A549 (cell line): Measurements from ENCODE around the gene ARMS2. TPM values are rescaled to one million over a fixed set of nuclear protein-coding genes. Genes with fewer than 3 reads are reported as not detected.

Source experiments
- ATAC-seq, 2 experiments: fragments of 200-7000 bp in 1 of 2; fragments of >200 bp in 1 of 2; cut with Nextera tagmentation in 1 of 2; cut with Tn5 transposase in 1 of 2; 3 replicates each; pipeline versions ENCODE4 v1.8.0 to v1.9.1; 2018 to 2020; ENCODE audit warnings: mild to moderate bottlenecking in 1 of 2, moderate library complexity in 1 of 2
- CTCF ChIA-PET: fragments of 300-600 bp; sonication (Branson Sonifier 250); formaldehyde crosslinking; extraction: SDS; loops from one replicate; lab custom pipeline; 2021; ENCODE audit warnings: antibody characterized with exemption, inconsistent platforms; lab: Yijun Ruan, JAX
- POLR2A ChIA-PET: fragments of 350-600 bp; formaldehyde crosslinking; extraction: SDS; loops from one replicate; lab custom pipeline; 2021; ENCODE audit warnings: antibody characterized with exemption, inconsistent platforms; lab: Yijun Ruan, JAX
- DNase-seq, 2 experiments: peaks; one replicate each; pipeline versions ENCODE4 v3.0.0 to v3.0.0-alpha.2; 2011 to 2016; ENCODE audit warnings: low read depth in 1 of 2, low spot score in 1 of 2
- FAIRE-seq: peaks from 2 replicates; lab custom pipeline; 2011; peaks lifted over from hg19 to GRCh38; lab: Jason Lieb, UNC
- H3K27ac ChIP-seq, 2 experiments: fragments of >200 bp; sonication (Bioruptor Twin); formaldehyde crosslinking; 3 replicates each; pipeline ENCODE4 v1.5.1; 2016 to 2017
- H3K4me1 ChIP-seq: fragments of >200 bp; sonication (Bioruptor Twin); formaldehyde crosslinking; 3 replicates; pipeline ENCODE4 v1.6.1; 2016
- H3K4me2 ChIP-seq: fragments of >200 bp; sonication (Bioruptor Twin); formaldehyde crosslinking; 3 replicates; pipeline ENCODE4 v1.6.1; 2016
- H3K4me3 ChIP-seq: fragments of >200 bp; sonication (Bioruptor Twin); formaldehyde crosslinking; 3 replicates; pipeline ENCODE4 v1.5.1; 2016
- H3K9me3 ChIP-seq: fragments of >200 bp; sonication (Bioruptor Twin); formaldehyde crosslinking; 3 replicates; pipeline ENCODE4 v1.6.1; 2016
- CBX2 ChIP-seq: fragments of 200-600 bp; sonication (generic); IDR thresholded peaks from 2 replicates; pipeline ENCODE4 v1.6.1; 2016; ENCODE audit warnings: low read depth, mild to moderate bottlenecking, borderline replicate concordance
- CBX8 ChIP-seq: fragments of 200-600 bp; sonication (generic); IDR thresholded peaks from 2 replicates; pipeline ENCODE4 v1.6.1; 2016
- CEBPB ChIP-seq, 2 experiments: fragments of >200 bp in 1 of 2; sonication (Bioruptor Twin) in 1 of 2; formaldehyde crosslinking in 1 of 2; IDR thresholded peaks; 2 replicates each; pipeline ENCODE4 v1.6.1; 2012 to 2016
- CHD4 ChIP-seq: fragments of 200-600 bp; sonication (generic); IDR thresholded peaks from 2 replicates; pipeline ENCODE4 v1.6.1; 2016; ENCODE audit warnings: antibody characterized with exemption, mild to moderate bottlenecking, borderline replicate concordance
- CTCF ChIP-seq: fragments of >200 bp; sonication (Bioruptor Twin); formaldehyde crosslinking; IDR thresholded peaks from 3 replicates; pipeline ENCODE4 v1.5.1; 2016
- EHF ChIP-seq: fragments of 250-450 bp; sonication (Bioruptor Pico); IDR thresholded peaks from 2 replicates; pipeline ENCODE4 v1.5.0; 2020; ENCODE audit warnings: mild to moderate bottlenecking
- EHMT2 ChIP-seq: fragments of 200-600 bp; sonication (generic); IDR thresholded peaks from 2 replicates; pipeline ENCODE4 v1.6.1; 2016; ENCODE audit warnings: antibody characterized with exemption, low read depth, mild to moderate bottlenecking, moderate library complexity
- ELK1 ChIP-seq: fragments of 150-350 bp; IDR thresholded peaks from 2 replicates; pipeline ENCODE4 v1.6.1; 2014; ENCODE audit warnings: low read depth, mild to moderate bottlenecking, low read length
- HDAC2 ChIP-seq: fragments of 200-600 bp; sonication (generic); IDR thresholded peaks from 2 replicates; pipeline ENCODE4 v1.6.1; 2016
- HOXB13 ChIP-seq: fragments of 250-450 bp; sonication (Bioruptor Pico); IDR thresholded peaks from 2 replicates; pipeline ENCODE4 v1.5.0; 2020; ENCODE audit warnings: low read depth, mild to moderate bottlenecking, moderate library complexity
- JUNB ChIP-seq: fragments of >200 bp; sonication (Bioruptor Twin); formaldehyde crosslinking; IDR thresholded peaks from 2 replicates; pipeline ENCODE4 v1.6.1; 2016
- KDM5A ChIP-seq: fragments of 200-600 bp; sonication (generic); IDR thresholded peaks from 2 replicates; pipeline ENCODE4 v1.6.1; 2016; ENCODE audit warnings: antibody characterized with exemption, mild to moderate bottlenecking
- MAZ ChIP-seq: fragments of 150-350 bp; IDR thresholded peaks from 2 replicates; pipeline ENCODE4 v1.6.1; 2014; ENCODE audit warnings: antibody characterized with exemption, low read depth, low read length, borderline replicate concordance
- NFE2L2 ChIP-seq: fragments of 150-350 bp; conservative IDR thresholded peaks from 2 replicates; pipeline ENCODE4 v1.6.1; 2014; ENCODE audit warnings: low read length
- NR3C1 ChIP-seq: fragments of >200 bp; sonication (Bioruptor Twin); formaldehyde crosslinking; IDR thresholded peaks from 3 replicates; pipeline ENCODE4 v1.6.1; 2017
- PHF8 ChIP-seq: fragments of 200-600 bp; sonication (generic); IDR thresholded peaks from 2 replicates; pipeline ENCODE4 v1.6.1; 2016; ENCODE audit warnings: low read depth, mild to moderate bottlenecking, antibody characterized with exemption, moderate library complexity, borderline replicate concordance
- POLR2A ChIP-seq: IDR thresholded peaks from 2 replicates; pipeline ENCODE4 v1.6.1; 2012; ENCODE audit warnings: mild to moderate bottlenecking, low read length
- POLR2AphosphoS2 ChIP-seq: conservative IDR thresholded peaks from 2 replicates; pipeline ENCODE4 v1.6.1; 2012; ENCODE audit warnings: low read length, improper control_type of control experiment, inconsistent platforms
- SMC3 ChIP-seq: fragments of >200 bp; sonication (Bioruptor Twin); formaldehyde crosslinking; IDR thresholded peaks from 3 replicates; pipeline ENCODE4 v1.6.1; 2018; ENCODE audit warnings: inconsistent platforms
- SREBF2 ChIP-seq: fragments of 450-650 bp; IDR thresholded peaks from 2 replicates; pipeline ENCODE4 v1.6.1; 2014; ENCODE audit warnings: mild to moderate bottlenecking, moderate library complexity
- TP53 ChIP-seq: fragments of 250-450 bp; sonication (Bioruptor Pico); IDR thresholded peaks from 2 replicates; pipeline ENCODE4 v1.5.0; 2021; ENCODE audit warnings: mild to moderate bottlenecking, moderate library complexity
- USF2 ChIP-seq: fragments of 450-650 bp; IDR thresholded peaks from 2 replicates; pipeline ENCODE4 v1.6.1; 2014; ENCODE audit warnings: antibody characterized with exemption
- ZC3H11A ChIP-seq: fragments of 450-650 bp; IDR thresholded peaks from 2 replicates; pipeline ENCODE4 v1.6.1; 2014; ENCODE audit warnings: antibody characterized with exemption, mild to moderate bottlenecking
- WGBS: methylation state at CpG from one replicate; pipeline ENCODE4 v1.1.6; 2017; ENCODE audit errors: missing lambda C conversion rate; 5-methylcytosine and 5-hydroxymethylcytosine counted together
- polyA plus RNA-seq, 4 experiments: library from polyadenylated mRNA; depleted of rRNA in 3 of 4; stranded (reverse); fragments of >200 nt; fragmentation: RNase III in 1 of 4; extraction: RNeasy Plus Mini Kit Qiagen cat#74134 plus additional on column Dnase treatment in 1 of 4; gene quantifications; 2 replicates in 3 of 4; 3 replicates in 1 of 4; pipeline ENCODE4 v1.2.3, GENCODE V29; 2011 to 2017
- TF ChIP-seq, protein P1 (sequence below): IDR thresholded peaks from 2 replicates; pipeline ENCODE4 v1.6.1; 2012
- TF ChIP-seq, protein P2 (sequence below): fragments of >200 bp; sonication (Bioruptor Twin); formaldehyde crosslinking; IDR thresholded peaks from 2 replicates; pipeline ENCODE4 v1.6.1; 2016
- TF ChIP-seq, protein P3 (sequence below): fragments of >200 bp; sonication (Bioruptor Twin); formaldehyde crosslinking; IDR thresholded peaks from 3 replicates; pipeline ENCODE4 v1.6.1; 2016
- TF ChIP-seq, protein P4 (sequence below): fragments of 250-450 bp; sonication (Bioruptor Pico); IDR thresholded peaks from 2 replicates; pipeline ENCODE4 v1.5.0; 2021; ENCODE audit warnings: mild to moderate bottlenecking, moderate library complexity, borderline replicate concordance

ARMS2 gene
- polyA plus RNA-seq, 2 of the 4 experiments (the other 2 are of a cell fraction), result not detected

- TF ChIP-seq, protein P1, sequence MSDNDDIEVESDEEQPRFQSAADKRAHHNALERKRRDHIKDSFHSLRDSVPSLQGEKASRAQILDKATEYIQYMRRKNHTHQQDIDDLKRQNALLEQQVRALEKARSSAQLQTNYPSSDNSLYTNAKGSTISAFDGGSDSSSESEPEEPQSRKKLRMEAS, result no peak
Measured at GRCh38 chr10:122500194-122500593, 45.7 kb downstream of the ARMS2 start (continued).

- no peak for ATAC-seq
- H3K27ac ChIP-seq, result no peak overlapping the region
- H3K4me1 ChIP-seq, result peaks cover 12% of the 10 kb centered on the region
- no peak overlapping the region for H3K4me2 ChIP-seq
- no peak for TF ChIP-seq CBX8
- TF ChIP-seq, protein P2, sequence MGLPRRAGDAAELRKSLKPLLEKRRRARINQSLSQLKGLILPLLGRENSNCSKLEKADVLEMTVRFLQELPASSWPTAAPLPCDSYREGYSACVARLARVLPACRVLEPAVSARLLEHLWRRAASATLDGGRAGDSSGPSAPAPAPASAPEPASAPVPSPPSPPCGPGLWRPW, result no peak
- TF ChIP-seq CTCF, result no peak
- TF ChIP-seq EHF (CRISPR knock-in tag), result no peak
- no peak for TF ChIP-seq USF2
- no peak for TF ChIP-seq POLR2A
- TF ChIP-seq EHMT2, result no peak
- TF ChIP-seq JUNB, result no peak
- TF ChIP-seq, protein P3, sequence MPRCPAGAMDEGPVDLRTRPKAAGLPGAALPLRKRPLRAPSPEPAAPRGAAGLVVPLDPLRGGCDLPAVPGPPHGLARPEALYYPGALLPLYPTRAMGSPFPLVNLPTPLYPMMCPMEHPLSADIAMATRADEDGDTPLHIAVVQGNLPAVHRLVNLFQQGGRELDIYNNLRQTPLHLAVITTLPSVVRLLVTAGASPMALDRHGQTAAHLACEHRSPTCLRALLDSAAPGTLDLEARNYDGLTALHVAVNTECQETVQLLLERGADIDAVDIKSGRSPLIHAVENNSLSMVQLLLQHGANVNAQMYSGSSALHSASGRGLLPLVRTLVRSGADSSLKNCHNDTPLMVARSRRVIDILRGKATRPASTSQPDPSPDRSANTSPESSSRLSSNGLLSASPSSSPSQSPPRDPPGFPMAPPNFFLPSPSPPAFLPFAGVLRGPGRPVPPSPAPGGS, result no peak
- TF ChIP-seq POLR2AphosphoS2, result no peak
- no peak overlapping the region for H3K4me3 ChIP-seq
- ChIA-PET CTCF (interaction anchor here (0.9 to 1.0 kb wide), 2 partner anchors 40 to 65 kb away, joined by 3 to 4 read pairs; no protein-coding TSS in a partner anchor), POLR2A (no interaction called here)
- no peaks in the 10 kb centered on the region for H3K9me3 ChIP-seq
- no peak for DNase-seq
- no peak for FAIRE-seq
- 68% methylated on average over 4 of the region's 6 CpGs for WGBS
Measured at GRCh38 chr10:122500726-122501125, 46.3 kb downstream of the ARMS2 start.

DNA sequence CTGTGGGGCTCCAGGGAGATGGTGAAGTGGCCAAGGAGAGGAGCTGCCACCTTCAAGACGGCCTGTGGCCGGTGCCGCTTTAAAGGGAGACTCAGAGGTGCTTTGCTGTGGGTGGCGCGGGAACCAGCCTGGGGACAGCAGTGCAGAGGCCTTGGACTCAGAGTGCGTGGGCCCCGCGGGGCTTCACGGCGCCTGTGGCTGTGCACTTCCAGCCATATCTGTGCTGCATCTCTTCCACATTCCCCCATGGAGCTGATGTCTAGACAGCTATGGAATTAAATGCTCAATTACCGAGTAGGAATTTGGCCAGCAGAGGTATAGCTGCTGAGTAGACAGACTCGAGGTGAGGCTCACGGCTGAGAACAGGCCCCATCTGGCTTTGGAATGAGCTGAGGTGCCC lies 48.6 kb downstream of the ARMS2 start:
- FAIRE-seq, result no peak
- ChIA-PET POLR2A (no interaction called here), CTCF (interaction anchor here (0.8 to 4.2 kb wide), 8 partner anchors 8 to 160 kb away, joined by 3 to 12 read pairs (median 3); no protein-coding TSS in a partner anchor)
- no peak for DNase-seq
- no peak overlapping the region for H3K27ac ChIP-seq
- H3K4me1 ChIP-seq, result peaks cover 12% of the 10 kb centered on the region
- H3K4me3 ChIP-seq, result no peak overlapping the region
- no peaks in the 10 kb centered on the region for H3K9me3 ChIP-seq
- no peak for ATAC-seq
- 95% methylated on average over 13 of the region's 13 CpGs for WGBS
- TF ChIP-seq CBX2, result no peak
- TF ChIP-seq KDM5A, result no peak
- no peak for TF ChIP-seq NR3C1
- no peak for TF ChIP-seq SREBF2
- no peak for TF ChIP-seq TP53 (CRISPR knock-in tag)
- TF ChIP-seq SMC3, result no peak
- TF ChIP-seq HOXB13, result no peak
- TF ChIP-seq NFE2L2, result no peak
- TF ChIP-seq MAZ, result no peak
- TF ChIP-seq, protein P4, sequence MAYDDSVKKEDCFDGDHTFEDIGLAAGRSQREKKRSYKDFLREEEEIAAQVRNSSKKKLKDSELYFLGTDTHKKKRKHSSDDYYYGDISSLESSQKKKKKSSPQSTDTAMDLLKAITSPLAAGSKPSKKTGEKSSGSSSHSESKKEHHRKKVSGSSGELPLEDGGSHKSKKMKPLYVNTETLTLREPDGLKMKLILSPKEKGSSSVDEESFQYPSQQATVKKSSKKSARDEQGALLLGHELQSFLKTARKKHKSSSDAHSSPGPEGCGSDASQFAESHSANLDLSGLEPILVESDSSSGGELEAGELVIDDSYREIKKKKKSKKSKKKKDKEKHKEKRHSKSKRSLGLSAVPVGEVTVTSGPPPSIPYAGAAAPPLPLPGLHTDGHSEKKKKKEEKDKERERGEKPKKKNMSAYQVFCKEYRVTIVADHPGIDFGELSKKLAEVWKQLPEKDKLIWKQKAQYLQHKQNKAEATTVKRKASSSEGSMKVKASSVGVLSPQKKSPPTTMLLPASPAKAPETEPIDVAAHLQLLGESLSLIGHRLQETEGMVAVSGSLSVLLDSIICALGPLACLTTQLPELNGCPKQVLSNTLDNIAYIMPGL (CRISPR knock-in tag), result no peak
- TF ChIP-seq CEBPB (IDR thresholded peaks at IDR 0.05), result no peak
- no peak for TF ChIP-seq ELK1
- no peak for TF ChIP-seq CHD4
- TF ChIP-seq PHF8, result no peak
- TF ChIP-seq ZC3H11A, result no peak
- no peak for TF ChIP-seq HDAC2
- no peak overlapping the region for H3K4me2 ChIP-seq
